Stimulated activated CD4-positive, alpha-beta T cell treated with anti-CD3 and anti-CD28 coated beads, Interleukin-12 subunit alpha, Interleukin-12 subunit beta, amount 100 ng/mL, for 24 hours (primary cell): ENCODE results near the gene RIC8A.

ENCODE experiments used
- DNase-seq, 2 experiments: peaks; one replicate each; pipeline ENCODE4 v3.0.0-alpha.2; 2020; ENCODE audit warnings: low read depth in 2 of 2

The RIC8A gene

DNA sequence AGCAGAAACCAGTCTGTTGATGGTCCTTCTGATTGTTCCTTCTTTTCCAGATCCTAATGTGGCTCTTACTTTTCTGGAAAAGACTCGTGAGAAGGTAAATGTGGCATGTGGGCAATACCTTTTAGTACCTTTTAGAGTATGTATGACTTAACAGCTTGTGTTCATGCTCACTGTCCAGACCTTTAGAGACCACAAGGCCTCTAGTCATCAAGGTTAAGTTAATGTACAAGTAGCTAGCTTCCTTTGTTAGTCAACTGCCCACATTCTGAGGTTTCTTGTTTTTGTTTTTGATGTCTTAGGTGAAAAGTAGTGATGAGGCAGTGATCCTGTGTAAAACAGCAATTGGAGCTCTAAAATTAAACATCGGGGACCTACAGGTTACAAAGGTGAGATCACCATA, 36.9 kb downstream of the RIC8A start:
- DNase-seq = no peak

DNA sequence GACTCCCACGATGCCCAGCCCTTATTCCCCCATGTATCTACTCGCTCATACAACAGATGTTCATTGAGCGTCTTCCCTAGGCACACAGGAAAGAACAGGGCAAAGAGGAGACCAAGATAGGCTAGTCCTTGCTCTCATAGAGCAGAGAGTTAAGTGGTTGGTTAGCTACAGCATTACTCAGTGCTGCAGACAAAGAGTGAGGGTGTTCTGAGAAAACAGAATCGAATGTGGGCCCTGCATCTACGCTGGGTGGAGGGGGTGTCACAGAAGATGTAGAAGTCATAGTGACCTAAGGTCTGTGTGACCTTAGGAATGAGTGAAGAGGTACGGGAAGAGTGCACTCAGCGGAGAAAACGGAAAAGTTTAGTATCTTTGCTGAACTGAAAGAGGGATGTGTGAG, 41.6 kb downstream of the RIC8A start:
- no peak for DNase-seq

DNA sequence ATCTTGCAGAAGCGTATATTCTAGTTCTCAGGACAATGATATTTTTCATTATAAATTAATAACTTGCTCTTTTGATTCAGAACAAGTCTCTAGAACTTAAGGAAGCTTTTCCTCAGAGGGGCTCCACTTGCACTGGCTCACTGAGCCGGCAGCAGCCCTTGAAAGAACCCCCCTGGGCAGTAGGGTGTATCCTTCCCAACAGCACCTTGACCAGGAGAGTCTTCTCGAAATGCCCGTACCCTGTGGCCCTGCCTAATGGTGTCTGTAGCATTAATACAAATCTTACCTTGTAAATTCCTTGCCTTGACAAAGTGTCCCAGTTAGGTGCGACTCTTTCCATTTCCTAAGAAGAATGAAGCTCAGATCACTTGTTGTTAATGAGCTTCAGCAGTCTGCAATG, 42.8 kb downstream of the RIC8A start:
- DNase-seq = no peak

DNA sequence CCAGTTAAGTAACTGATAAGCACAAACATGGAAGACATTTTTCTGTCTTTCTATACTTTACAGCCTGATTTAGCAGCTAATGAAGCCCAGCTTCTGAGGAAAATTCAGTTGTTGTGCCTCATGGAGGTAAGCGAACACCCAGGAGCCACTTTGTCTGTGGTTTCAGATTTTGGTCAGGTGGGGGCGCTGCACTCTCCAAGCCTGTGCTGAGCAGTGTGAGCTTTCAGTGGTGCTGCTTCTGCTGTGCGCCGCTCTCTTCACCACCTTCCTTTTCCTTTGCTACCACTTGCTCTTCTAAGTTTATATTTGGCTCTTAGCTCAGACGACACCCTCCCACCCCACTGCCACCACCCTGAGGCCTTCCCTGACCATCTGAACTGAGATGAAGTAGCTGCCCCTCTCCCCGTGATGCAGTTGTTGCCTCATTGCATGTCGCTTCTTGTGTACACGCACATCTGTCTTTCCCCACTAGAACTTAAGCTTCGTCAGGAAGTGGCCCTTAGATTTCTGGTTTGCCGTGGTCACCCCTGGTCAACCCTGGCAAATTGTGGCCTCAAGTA, 43.3 kb downstream of the RIC8A start:
- DNase-seq = peak; percentile 46 to 69

DNA sequence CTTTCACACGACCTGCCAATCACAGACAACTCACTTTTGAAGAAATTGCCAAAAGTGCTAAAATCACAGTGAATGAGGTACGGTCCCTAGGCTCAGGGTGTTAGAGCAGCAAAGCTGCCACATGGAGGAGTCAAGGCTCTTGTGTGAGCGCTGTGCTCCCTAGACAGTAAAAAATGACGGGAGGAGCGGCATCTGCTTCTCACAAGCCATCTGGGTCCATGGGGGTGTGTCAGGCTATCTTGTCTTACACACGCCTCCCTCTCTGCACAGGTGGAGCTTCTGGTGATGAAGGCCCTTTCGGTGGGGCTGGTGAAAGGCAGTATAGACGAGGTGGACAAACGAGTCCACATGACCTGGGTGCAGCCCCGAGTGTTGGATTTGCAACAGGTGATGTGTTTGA, 44.0 kb downstream of the RIC8A start:
- DNase-seq = no peak

DNA sequence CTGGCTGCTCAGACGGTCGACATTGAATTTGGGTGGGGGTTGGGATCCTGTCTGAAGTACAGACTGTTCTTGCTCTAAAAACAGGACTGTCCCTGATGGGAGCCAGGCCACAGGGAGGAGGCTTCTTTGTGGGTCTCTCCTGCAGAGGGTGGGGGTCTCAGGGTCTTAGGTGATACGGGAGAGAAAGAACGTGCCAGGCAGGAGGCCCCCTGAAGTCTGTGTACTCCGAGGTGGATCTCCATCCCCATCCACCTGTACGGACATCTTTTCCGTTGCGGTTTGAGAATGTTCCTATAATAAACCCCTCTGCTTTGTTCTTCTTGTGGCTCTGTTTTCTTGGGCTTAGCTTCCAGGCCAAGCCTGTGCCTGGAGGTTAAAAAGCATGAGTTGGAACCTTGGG, 45.2 kb downstream of the RIC8A start:
- DNase-seq = no peak

DNA sequence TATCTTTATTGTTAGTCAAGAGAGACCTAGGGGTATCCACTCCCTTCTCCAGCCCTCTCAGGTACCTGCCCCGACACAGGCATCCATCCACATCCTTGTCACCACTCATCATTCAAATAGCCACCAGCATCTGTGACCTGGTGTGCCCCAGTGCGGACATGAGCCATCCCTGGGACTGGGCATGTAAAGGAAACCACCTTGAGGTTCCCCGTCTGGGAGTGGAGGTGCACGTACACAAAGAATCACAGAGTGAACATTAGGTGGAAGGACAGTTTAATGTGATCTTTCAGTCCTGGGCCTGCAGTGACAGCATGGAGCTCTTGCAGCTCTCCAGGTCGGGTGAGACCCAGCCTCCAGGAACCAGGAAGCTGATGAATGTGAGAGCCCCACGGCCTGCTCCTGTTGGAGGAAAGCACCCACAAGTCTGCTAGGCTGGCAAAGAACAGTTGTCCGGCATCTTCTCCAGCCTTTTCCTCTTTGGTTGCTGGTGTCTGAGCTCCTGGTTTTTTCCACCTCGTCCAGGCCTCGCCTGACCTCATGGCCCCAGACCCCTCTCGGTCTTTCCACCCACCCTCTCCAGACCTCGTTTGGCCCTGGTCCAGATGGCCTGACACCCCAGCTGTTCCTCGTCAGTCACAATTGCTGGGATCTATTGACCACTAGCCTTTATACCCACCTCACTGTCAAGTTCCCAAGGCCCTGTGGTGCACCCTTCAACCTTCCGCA, 45.8 kb downstream of the RIC8A start:
- no peak for DNase-seq

DNA sequence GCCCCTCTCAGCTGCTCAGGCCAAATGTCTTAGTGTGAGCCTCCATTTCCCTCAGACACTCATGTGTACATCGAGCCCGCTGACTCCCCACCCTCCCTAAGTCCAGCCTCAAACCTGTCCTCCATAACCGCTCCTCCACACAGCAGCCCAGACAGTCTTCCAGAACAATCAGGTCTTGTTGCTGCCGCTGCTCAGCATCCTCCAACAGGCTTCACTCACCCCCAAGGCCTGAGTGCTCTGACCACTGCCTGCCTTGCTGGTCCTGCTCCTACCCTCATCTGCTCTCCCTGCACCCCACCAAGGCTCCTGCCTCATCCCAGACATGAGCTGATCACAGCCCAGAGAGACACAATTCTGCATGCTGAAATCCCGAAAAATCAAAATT, 46.4 kb downstream of the RIC8A start:
- no peak for DNase-seq

DNA sequence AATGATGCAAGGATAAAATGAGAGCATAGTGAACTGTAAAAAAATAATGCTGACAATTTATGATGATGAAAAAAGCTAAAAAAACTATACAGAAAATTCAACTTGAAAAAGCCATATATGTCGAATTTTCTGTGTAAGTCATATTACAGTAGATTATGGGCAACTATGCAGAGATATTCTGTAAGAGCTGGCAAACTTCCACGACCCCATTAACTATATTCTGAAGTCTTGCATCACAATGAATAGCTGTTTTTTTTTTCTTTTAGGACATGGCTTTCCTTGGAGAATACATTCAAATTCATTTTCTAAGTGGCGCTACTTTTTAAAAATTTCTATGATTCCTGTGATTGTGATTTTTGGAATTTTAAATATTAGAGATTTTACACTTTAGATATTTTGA, 47.7 kb downstream of the RIC8A start:
- DNase-seq = no peak

DNA sequence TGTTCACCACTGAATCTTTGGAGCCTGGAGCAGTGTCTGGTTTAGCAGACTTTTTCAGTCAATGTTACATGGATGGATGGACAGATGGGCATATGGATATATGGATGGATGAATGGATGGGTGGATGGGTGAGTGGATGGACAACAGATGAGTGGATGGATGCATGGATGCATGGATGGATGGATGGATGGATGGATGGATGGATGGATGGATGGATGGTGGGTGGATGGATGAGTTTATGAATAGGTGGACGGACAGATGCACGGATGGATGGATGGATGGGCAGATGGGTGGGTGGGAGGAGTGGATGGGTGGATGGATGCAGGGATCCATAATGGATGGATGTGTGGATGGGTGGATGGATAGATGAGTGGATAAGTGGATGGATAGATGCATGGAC, 48.3 kb downstream of the RIC8A start:
- DNase-seq = no peak

DNA sequence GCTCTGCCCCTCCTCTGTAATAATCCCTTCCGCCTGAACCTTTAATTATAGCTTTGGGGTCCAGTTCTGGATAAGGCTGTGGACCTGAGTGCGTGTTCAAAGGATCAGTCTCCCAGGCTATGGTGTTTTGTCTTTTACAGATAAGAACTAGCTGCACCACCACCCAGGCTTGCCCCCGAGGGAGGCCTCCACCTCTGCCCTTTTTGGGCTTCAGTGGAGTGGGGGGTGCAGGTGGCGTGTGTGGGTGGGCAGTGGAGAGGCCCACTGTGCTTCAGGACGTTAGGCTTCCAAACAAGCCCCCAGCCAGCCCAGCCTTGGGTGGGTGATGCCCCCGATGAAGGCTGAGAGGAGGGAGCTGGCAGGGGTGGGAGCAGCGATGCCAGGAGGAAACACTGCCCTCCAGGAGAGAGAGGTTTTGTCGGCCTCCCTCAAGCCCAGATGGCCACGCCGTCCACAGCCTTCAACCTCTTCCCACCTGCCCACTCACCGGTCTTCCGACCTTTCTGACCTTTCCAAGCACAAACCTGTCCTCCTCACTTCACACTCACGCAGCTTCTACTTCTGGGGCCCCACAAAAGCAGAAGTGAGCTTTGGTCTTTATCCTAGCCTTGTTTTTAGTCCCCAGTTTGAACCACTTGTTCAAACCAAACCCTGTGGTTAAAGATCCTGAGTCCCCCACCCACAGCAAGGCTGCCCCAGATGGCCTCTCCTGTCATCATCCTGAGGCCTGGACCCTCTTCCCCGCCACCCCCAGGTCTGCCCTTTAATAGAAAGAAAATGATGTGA, 49.6 kb downstream of the RIC8A start:
- no peak for DNase-seq

DNA sequence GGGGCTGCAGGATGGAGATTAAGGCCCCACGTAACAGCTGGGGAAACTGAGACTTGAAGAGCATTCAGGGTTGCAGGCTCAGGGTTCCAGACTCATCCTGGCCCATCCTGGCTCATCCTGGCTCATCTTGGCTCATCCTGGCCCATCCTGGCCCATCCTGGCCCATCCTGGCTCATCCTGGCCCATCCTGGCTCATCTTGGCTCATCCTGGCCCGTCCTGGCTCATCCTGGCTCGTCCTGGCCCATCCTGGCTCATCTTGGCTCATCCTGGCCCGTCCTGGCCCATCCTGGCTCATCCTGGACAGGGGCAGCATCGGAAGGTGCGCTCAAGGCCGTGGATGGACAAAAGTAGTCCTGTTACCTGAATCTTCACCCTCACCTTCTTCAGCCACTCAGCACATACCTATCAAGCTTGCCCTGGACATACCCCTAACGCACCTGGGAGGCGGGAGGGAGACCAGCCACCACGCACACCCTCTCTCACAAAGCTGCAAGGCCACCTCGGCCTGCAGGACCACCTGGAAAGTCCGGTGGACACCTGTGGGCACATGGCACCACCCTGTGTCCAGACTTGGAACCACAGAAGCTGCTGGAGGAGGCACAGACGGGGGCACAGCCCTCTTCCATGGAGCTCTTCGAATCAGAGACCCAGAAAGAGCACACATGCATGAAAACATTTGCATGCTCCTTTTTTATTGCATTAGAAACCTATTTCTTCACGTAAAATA, 50.4 kb downstream of the RIC8A start:
- DNase-seq = no peak

DNA sequence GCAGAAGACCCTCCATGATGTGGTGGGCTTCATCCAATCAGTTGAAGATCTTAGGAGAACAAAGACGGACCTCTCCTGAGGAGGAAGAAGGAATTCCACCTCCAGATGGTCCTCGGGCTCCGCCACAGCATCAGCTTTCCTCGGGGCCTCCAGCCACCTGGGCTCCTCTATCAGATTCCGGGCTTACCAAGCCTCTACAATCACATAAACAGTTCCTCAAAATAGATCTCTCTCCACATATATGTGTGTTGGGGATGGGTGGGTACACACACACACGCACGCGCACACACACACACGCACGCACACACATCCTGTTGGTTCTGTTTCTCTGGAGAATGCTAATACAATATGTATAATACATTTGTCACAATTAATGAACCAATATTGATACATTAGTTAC, 51.9 kb downstream of the RIC8A start:
- DNase-seq = no peak

DNA sequence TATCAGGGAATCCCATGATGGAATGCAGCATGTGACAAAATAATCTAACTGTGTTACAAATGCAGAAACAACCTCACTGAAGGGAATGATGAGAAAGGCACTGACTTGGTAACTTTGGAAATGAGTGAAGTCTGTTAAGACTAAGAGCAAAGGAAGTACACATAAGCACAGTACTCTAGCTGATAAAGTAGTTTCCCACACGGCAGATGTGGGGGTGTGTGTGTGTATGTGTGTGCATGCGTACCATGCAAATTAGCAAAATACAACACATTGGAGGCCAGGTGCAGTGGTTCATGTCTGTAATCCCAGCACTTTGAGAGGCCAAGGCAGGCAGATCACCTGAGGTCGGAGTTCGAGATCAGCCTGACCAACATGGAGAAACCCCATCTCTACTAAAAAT, 54.1 kb downstream of the RIC8A start:
- no peak for DNase-seq
